GM21360 (cell line): ENCODE results near the gene TRNP1.
"Not testable (repeated sequence)": the region's sequence is repeated elsewhere in the genome, so short reads cannot be mapped to it uniquely, and the experiment has no call there.

Experiments
- ATAC-seq: cut with Tn5 transposase; IDR thresholded peaks from one replicate; pipeline ENCODE4 v1.9.1; 2021; ENCODE audit warnings: mild to moderate bottlenecking, moderate library complexity; ENCODE audit not compliant: unreplicated experiment

Gene TRNP1

GRCh38 chr1:26993237-26994019 is at the start of gene TRNP1:
TSS of gene TRNP1 (plus strand) at chr1:26993692. CDS start at chr1:26993787, 95 bp downstream.
- ATAC-seq = peak; percentile 51

- no peak for ATAC-seq
Measured at GRCh38 chr1:26945138-26945537, 48.4 kb upstream of the TRNP1 start.

GRCh38 chr1:26945728-26946127 is 47.8 kb upstream of the TRNP1 start:
- no peak for ATAC-seq

GRCh38 chr1:26946270-26946669 is 47.2 kb upstream of the TRNP1 start:
- no peak for ATAC-seq

- ATAC-seq = not testable (repeated sequence)
Measured at GRCh38 chr1:26948725-26949057, 44.8 kb upstream of the TRNP1 start.

GRCh38 chr1:26949266-26949925 is 44.1 kb upstream of the TRNP1 start:
- no peak for ATAC-seq

GRCh38 chr1:26949926-26950319 is 43.6 kb upstream of the TRNP1 start:
- ATAC-seq = no peak

GRCh38 chr1:26950602-26951001 is 42.9 kb upstream of the TRNP1 start:
- ATAC-seq = no peak

- no peak for ATAC-seq
Measured at GRCh38 chr1:26951216-26951615, 42.3 kb upstream of the TRNP1 start.

GRCh38 chr1:26951821-26952497 is 41.5 kb upstream of the TRNP1 start:
- no peak for ATAC-seq

- ATAC-seq = no peak
Measured at GRCh38 chr1:26953374-26953773, 40.1 kb upstream of the TRNP1 start.

GRCh38 chr1:26956321-26956720 is 37.2 kb upstream of the TRNP1 start:
- ATAC-seq = no peak

- ATAC-seq = no peak
Measured at GRCh38 chr1:26957306-26957705, 36.2 kb upstream of the TRNP1 start.

- ATAC-seq = no peak
Measured at GRCh38 chr1:26959270-26959669, 34.2 kb upstream of the TRNP1 start.

GRCh38 chr1:26959722-26960624 is 33.5 kb upstream of the TRNP1 start, which contains the start of gene KDF1:
TSS of gene KDF1 (minus strand) at chr1:26960468. CDS start at chr1:26952380, 8,088 bp downstream.
- ATAC-seq = no peak

- no peak for ATAC-seq
Measured at GRCh38 chr1:26960625-26960966, 32.9 kb upstream of the TRNP1 start.

- no peak for ATAC-seq
Measured at GRCh38 chr1:26961826-26962225, 31.7 kb upstream of the TRNP1 start.

- no peak for ATAC-seq
Measured at GRCh38 chr1:26965213-26965612, 28.3 kb upstream of the TRNP1 start.

GRCh38 chr1:26965628-26966027 is 27.9 kb upstream of the TRNP1 start:
- no peak for ATAC-seq

- ATAC-seq = no peak
Measured at GRCh38 chr1:26970810-26971209, 22.7 kb upstream of the TRNP1 start.

GRCh38 chr1:26971590-26971989 is 21.9 kb upstream of the TRNP1 start:
- ATAC-seq = no peak
